Neuronal stem cell (in vitro differentiated cells): ENCODE data around the gene TNN.
A peak's percentile ranks its signal among the peaks of the same experiment; 100 is the strongest.

Experiments used
- DNase-seq: peaks from one replicate; pipeline ENCODE4 v3.0.0-alpha.2; 2013; ENCODE audit warnings: low spot score
- H2AFZ ChIP-seq: one replicate; pipeline ENCODE4 v1.6.1; 2013; ENCODE audit warnings: mild to moderate bottlenecking, low read length, inconsistent platforms
- H2AK5ac ChIP-seq: 2 replicates; pipeline ENCODE4 v1.6.1; 2013; ENCODE audit warnings: low read depth, mild to moderate bottlenecking, inconsistent platforms, low read length, moderate library complexity, mixed read lengths
- H2BK120ac ChIP-seq: 2 replicates; pipeline ENCODE4 v1.6.1; 2013; ENCODE audit warnings: low read depth, mild to moderate bottlenecking, inconsistent platforms, low read length, moderate library complexity, mixed read lengths
- H2BK12ac ChIP-seq: one replicate; pipeline ENCODE4 v1.6.1; 2013; ENCODE audit warnings: low read length, inconsistent platforms
- H2BK15ac ChIP-seq: 2 replicates; pipeline ENCODE4 v1.6.1; 2013; ENCODE audit warnings: mild to moderate bottlenecking, low read length, inconsistent platforms, mixed read lengths
- H2BK5ac ChIP-seq: one replicate; pipeline ENCODE4 v1.6.1; 2013; ENCODE audit warnings: inconsistent platforms, mild to moderate bottlenecking, low read length, moderate library complexity
- H3K14ac ChIP-seq: one replicate; pipeline ENCODE4 v1.6.1; 2013; ENCODE audit warnings: low read length, inconsistent platforms
- H3K18ac ChIP-seq: 2 replicates; pipeline ENCODE4 v1.6.1; 2013; ENCODE audit warnings: low read length, inconsistent platforms
- H3K23ac ChIP-seq: 2 replicates; pipeline ENCODE4 v1.6.1; 2013; ENCODE audit warnings: low read depth, mild to moderate bottlenecking, mixed read lengths, low read length, inconsistent platforms; ENCODE audit not compliant: poor library complexity
- H3K27ac ChIP-seq: replicated peaks from 3 replicates; pipeline ENCODE4 v1.5.1; 2013; ENCODE audit warnings: low read length, inconsistent platforms
- H3K27me3 ChIP-seq, 3 experiments: 2 replicates each; pipeline ENCODE4 v1.6.1; 2013; ENCODE audit warnings: low read length in 3 of 3, mild to moderate bottlenecking in 2 of 3, inconsistent platforms in 1 of 3, low read depth in 1 of 3, mixed read lengths in 1 of 3, moderate library complexity in 1 of 3; ENCODE audit not compliant: control insufficient read depth in 3 of 3, insufficient read depth in 3 of 3
- H3K36me3 ChIP-seq, 2 donors: replicated peaks in 1 of 2; 2 replicates each; pipeline ENCODE4 v1.6.1; 2013; ENCODE audit warnings: low read length in 2 of 2; ENCODE audit not compliant: control insufficient read depth in 2 of 2, insufficient read depth in 2 of 2
- H3K4ac ChIP-seq: 2 replicates; pipeline ENCODE4 v1.6.1; 2013; ENCODE audit warnings: inconsistent platforms, mild to moderate bottlenecking, low read length, moderate library complexity
- H3K4me1 ChIP-seq, 2 donors: 1 replicate in 1 of 2; 2 replicates in 1 of 2; pipeline ENCODE4 v1.6.1; 2013; ENCODE audit warnings: low read length in 2 of 2, low read depth in 1 of 2; ENCODE audit not compliant: control insufficient read depth in 2 of 2, insufficient read depth in 1 of 2
- H3K4me2 ChIP-seq: one replicate; pipeline ENCODE4 v1.6.1; 2013; ENCODE audit warnings: mild to moderate bottlenecking, low read length, inconsistent platforms; ENCODE audit not compliant: insufficient read depth, poor library complexity, severe bottlenecking
- H3K4me3 ChIP-seq, 2 donors: 2 replicates each; pipeline ENCODE4 v1.5.1; 2013; ENCODE audit warnings: low read length in 2 of 2, mild to moderate bottlenecking in 2 of 2, inconsistent platforms in 1 of 2, moderate library complexity in 1 of 2
- H3K79me1 ChIP-seq: one replicate; pipeline ENCODE4 v1.6.1; 2013; ENCODE audit warnings: low read depth, mild to moderate bottlenecking, inconsistent platforms, low read length, moderate library complexity
- H3K9ac ChIP-seq: one replicate; pipeline ENCODE4 v1.6.1; 2013; ENCODE audit warnings: mild to moderate bottlenecking, low read depth, low read length, inconsistent platforms; ENCODE audit not compliant: poor library complexity
- H3K9me3 ChIP-seq, 2 donors: replicated peaks in 1 of 2; 2 replicates each; pipeline versions ENCODE3 to v1.6.1; 2013; ENCODE audit warnings: low read length in 2 of 2, mild to moderate bottlenecking in 2 of 2, inconsistent platforms in 1 of 2, low read depth in 1 of 2, mixed read lengths in 1 of 2, moderate library complexity in 1 of 2; ENCODE audit not compliant: control insufficient read depth in 2 of 2, insufficient read depth in 1 of 2
- H4K8ac ChIP-seq: one replicate; pipeline ENCODE4 v1.6.1; 2013; ENCODE audit warnings: low read depth, mild to moderate bottlenecking, inconsistent platforms, low read length, moderate library complexity
- H4K91ac ChIP-seq: one replicate; pipeline ENCODE4 v1.6.1; 2013; ENCODE audit warnings: low read length, low read depth, mild to moderate bottlenecking, inconsistent platforms; ENCODE audit not compliant: poor library complexity
- WGBS, 2 donors: extraction: QIAGEN DNeasy Blood & Tissue Kit; methylation state at CpG; one replicate each; pipeline ENCODE4 v1.1.7; 2013; ENCODE audit warnings: missing lambda C conversion rate in 2 of 2, mixed read lengths in 1 of 2; ENCODE audit not compliant: insufficient read length in 2 of 2, insufficient replicate concordance in 1 of 2; ENCODE audit errors: extremely low coverage in 2 of 2; 5-methylcytosine and 5-hydroxymethylcytosine counted together

The TNN gene

GRCh38 chr1:175147569-175147968, 79.9 kb downstream of the TNN start:
- no peak overlapping the region for H3K27ac ChIP-seq
- DNase-seq, result no peak
- no peak overlapping the region for H3K4ac ChIP-seq
- H4K8ac ChIP-seq, result no peak overlapping the region
- H2BK120ac ChIP-seq, result no peak overlapping the region
- no CpG with 5 or more reads among the region's 5 CpGs for WGBS, 2 donors
- H3K27me3 ChIP-seq, result peaks cover 0 to 15% (median 0%) of the 10 kb centered on the region in 3 experiments
- H3K14ac ChIP-seq, result no peak overlapping the region
- H2BK5ac ChIP-seq, result no peak overlapping the region
- H3K18ac ChIP-seq, result no peak overlapping the region
- H4K91ac ChIP-seq, result no peak overlapping the region
- H3K4me2 ChIP-seq, result no peak overlapping the region
- H3K9ac ChIP-seq, result no peak overlapping the region
- no peaks in the 10 kb centered on the region for H3K36me3 ChIP-seq
- no peak overlapping the region for H2AK5ac ChIP-seq
- H3K79me1 ChIP-seq, result no peaks in the 10 kb centered on the region
- peaks cover 0 to 2% of the 10 kb centered on the region in 2 donors for H3K4me1 ChIP-seq
- H2BK15ac ChIP-seq, result no peak overlapping the region
- no peak overlapping the region for H3K23ac ChIP-seq
- H2BK12ac ChIP-seq, result no peak overlapping the region
- no peak overlapping the region for H2AFZ ChIP-seq
- H3K4me3 ChIP-seq, result no peak overlapping the region
- H3K9me3 ChIP-seq, result no peaks in the 10 kb centered on the region

DNA sequence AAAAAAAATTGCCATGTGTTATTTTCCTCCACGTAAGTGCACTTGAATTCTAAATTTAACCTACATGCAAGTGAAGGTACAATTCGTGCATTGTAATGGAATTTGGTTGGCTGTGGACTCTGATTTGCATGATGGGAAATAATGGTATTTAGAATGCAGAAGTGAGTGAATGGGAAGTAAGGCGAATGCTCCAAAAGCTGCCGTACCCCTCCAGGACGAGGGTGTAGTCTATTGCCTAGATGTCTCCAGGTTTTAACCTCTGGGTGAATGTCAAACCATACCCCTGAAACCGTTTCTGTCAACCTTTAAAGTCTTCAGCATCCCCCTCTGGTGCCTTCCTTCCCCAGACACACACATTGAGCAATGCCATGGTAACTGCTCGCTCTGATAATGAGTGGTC, 80.4 kb downstream of the TNN start:
- Histone ChIP-seq H2BK120ac (no peak overlapping the region), H3K36me3 (no peaks in the 10 kb centered on the region), H3K23ac (no peak overlapping the region), H3K14ac (no peak overlapping the region), H2AK5ac (no peak overlapping the region), H2AFZ (no peak overlapping the region), H3K27ac (no peak overlapping the region), H2BK12ac (no peak overlapping the region), H3K4me2 (no peak overlapping the region), H2BK5ac (no peak overlapping the region), H3K4ac (no peak overlapping the region), H3K27me3 (peaks cover 0 to 15% (median 0%) of the 10 kb centered on the region in 3 experiments), H4K8ac (no peak overlapping the region), H3K4me1 (peaks cover 0 to 2% of the 10 kb centered on the region in 2 donors), H2BK15ac (no peak overlapping the region), H3K79me1 (no peaks in the 10 kb centered on the region), H3K18ac (no peak overlapping the region), H3K9ac (no peak overlapping the region), H3K9me3 (no peaks in the 10 kb centered on the region), H3K4me3 (no peak overlapping the region), H4K91ac (no peak overlapping the region)
- no peak for DNase-seq
- no CpG with 5 or more reads among the region's 7 CpGs for WGBS, 2 donors

DNA sequence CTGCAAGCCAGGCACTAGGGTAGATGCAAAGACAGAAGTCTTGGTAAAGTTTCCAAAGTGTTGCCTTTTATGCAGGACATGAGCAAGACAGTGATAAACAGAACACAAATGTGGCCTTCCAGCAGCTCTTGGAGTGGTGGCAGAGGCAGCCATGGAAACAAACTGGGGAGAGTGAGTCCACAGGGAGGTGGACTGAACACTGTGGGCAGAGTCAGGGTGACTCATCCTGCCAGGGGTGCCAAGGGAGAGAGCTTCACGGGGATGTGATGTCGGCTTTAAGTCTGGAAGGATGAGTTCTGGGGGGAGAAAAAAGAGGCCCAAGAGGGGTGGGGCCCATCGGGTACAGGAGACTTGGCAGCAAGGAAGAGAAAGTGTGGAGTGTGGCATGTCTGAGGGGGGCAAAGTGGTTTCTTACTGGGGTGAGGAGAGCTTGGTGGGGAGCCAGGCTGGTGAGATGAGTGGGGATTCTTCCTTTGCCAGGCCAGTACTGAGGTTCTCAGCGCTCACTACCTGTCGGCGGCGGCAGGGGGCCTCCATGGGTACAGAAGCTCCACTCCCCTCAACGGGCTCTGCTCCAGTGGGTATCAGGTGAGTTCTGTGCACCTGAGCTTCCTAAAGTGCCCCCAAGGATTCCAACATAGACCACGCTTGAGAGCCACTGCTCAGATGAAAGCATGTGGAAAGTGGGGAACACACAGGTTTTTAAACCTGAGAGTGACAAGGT, 83.1 kb downstream of the TNN start:
- Histone ChIP-seq H3K14ac (no peak overlapping the region), H3K4ac (no peak overlapping the region), H2BK15ac (no peak overlapping the region), H3K4me1 (peaks cover 0 to 2% of the 10 kb centered on the region in 2 donors), H3K9me3 (no peaks in the 10 kb centered on the region), H3K27me3 (peaks cover 0 to 22% (median 0%) of the 10 kb centered on the region in 3 experiments), H4K8ac (no peak overlapping the region), H3K27ac (no peak overlapping the region), H2AK5ac (no peak overlapping the region), H2BK5ac (no peak overlapping the region), H3K79me1 (no peaks in the 10 kb centered on the region), H3K23ac (no peak overlapping the region), H2BK12ac (no peak overlapping the region), H3K4me2 (no peak overlapping the region), H2AFZ (no peak overlapping the region), H3K4me3 (no peak overlapping the region), H3K36me3 (no peaks in the 10 kb centered on the region), H3K9ac (no peak overlapping the region), H2BK120ac (no peak overlapping the region), H4K91ac (no peak overlapping the region), H3K18ac (no peak overlapping the region)
- WGBS, 2 donors, result no CpG with 5 or more reads among the region's 9 CpGs
- no peak for DNase-seq

DNA sequence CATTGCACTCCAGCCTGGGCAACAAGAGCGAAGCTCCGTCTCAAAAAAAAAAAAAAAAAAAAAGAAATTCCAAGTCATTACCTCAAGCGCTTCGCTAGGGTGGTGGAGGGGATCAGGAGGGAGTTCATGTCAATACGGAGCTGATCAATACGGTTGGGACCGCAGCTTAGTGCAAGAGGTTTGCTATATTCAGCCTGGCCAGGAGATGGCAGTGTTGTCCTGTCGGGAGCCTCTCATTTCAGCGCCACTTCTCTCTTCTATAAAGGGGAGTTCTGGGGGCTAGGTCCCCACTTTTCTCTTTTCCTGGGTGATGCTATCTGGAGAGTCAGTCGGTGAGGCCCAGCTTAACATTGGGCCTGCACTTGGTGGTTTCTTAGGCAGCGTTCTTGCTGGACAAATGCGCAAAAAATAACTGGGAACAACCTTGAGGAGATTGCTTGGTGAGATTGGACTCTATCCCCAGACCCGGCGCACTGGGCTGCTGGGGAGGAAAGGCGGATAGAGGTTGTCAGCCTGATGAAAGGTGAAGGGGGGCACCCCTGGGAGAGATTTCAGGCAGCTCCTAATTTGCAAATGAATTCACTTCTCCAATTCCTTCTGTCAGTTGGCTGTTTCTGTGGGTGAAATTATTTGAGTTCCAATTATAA, 84.5 kb downstream of the TNN start:
- Histone ChIP-seq H3K79me1 (no peaks in the 10 kb centered on the region), H3K27me3 (peaks cover 0 to 22% (median 0%) of the 10 kb centered on the region in 3 experiments), H2AK5ac (no peak overlapping the region), H2BK120ac (no peak overlapping the region), H3K4me3 (no peak overlapping the region), H2BK12ac (no peak overlapping the region), H3K36me3 (no peaks in the 10 kb centered on the region), H3K4me2 (no peak overlapping the region), H3K27ac (no peak overlapping the region), H4K91ac (no peak overlapping the region), H2BK15ac (no peak overlapping the region), H3K14ac (no peak overlapping the region), H2AFZ (peak overlapping the region; percentile 23), H3K23ac (no peak overlapping the region), H3K9ac (no peak overlapping the region), H3K18ac (no peak overlapping the region), H4K8ac (no peak overlapping the region), H2BK5ac (no peak overlapping the region), H3K4me1 (no peaks in the 10 kb centered on the region), H3K9me3 (no peaks in the 10 kb centered on the region), H3K4ac (no peak overlapping the region)
- peak; percentile 67 for DNase-seq
- no CpG with 5 or more reads among the region's 15 CpGs for WGBS, 2 donors
